ENCODE measurements around the gene RTRAF.

RTRAF gene

GRCh38 chr14:51989293-51990234 lies at the start of gene RTRAF:
RTRAF (plus strand) TSS chr14:51989546; CDS start chr14:51989640, 94 bp downstream.
- DNase-seq = peak; percentile 51 to 96 (median 87)

- no peak for DNase-seq
Measured at GRCh38 chr14:51939755-51940301, 49.5 kb upstream of the RTRAF start.

GRCh38 chr14:51942971-51943370 lies 46.4 kb upstream of the RTRAF start:
- DNase-seq = no peak

GRCh38 chr14:51950007-51950406 lies 39.3 kb upstream of the RTRAF start:
- no peak for DNase-seq

DNA sequence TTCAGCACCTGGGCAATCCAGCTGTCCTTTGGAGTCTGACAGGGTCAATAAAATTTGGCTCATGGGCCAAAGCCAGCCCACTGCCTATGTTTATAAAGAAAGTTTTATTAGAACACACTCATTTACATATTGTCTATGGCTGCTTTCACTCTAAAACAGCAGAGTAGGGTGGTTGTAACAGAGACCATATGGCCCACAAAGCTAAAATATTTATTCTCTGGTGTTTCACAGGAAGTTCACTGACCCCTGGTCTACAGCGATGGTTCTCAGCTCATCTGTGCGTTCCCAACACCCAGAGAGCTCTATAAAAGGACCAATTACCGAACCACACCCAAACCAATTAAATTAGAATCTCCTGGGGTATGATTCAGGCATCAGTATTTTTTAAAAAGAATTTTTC lies 37.7 kb upstream of the RTRAF start:
- no peak for DNase-seq

GRCh38 chr14:51954031-51954430 lies 35.3 kb upstream of the RTRAF start:
- DNase-seq = no peak

GRCh38 chr14:51954657-51955056 lies 34.7 kb upstream of the RTRAF start:
- no peak for DNase-seq

DNA sequence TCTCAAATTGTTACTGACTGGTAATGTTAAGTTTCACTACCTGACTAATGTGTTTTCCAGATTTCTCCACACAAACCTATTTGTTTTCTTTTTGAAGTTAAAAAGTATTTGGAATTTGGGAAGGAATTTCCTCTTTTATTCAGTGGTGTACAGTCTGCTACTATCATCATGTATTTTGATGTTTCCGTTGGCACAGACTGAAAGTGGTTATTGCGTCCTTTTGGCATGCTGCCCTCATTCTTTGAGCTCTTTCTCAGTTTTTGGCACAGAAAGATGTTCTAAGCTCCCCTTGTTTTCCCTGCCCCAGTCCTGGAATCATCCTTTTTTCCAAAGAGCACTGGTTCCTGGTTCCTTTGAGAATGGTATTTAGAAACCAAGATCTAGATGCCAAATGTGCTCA lies 31.4 kb upstream of the RTRAF start:
- no peak for DNase-seq

- DNase-seq = no peak
Measured at GRCh38 chr14:51959928-51960327, 29.4 kb upstream of the RTRAF start.

GRCh38 chr14:51960866-51961265 lies 28.5 kb upstream of the RTRAF start:
- DNase-seq = no peak

DNA sequence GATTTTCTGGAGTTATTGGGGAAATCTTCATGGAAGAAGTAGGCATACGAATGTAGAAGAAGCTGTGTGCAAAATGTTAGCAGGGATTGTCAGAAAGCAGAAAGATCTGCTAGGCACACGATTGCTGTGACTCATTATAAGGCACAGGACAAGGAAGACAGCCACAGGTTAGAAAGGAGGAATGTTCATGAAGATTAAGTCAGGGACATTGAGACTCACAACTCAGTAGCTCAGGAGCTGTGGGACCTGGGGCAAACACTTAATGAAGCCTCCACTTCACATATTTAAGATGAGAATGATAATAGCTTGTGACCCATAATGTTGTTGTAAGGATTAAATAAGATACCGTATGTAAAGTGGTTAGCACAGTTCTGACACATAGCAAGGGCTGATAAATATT lies 26.6 kb upstream of the RTRAF start:
- no peak for DNase-seq

GRCh38 chr14:51963286-51963685 lies 26.1 kb upstream of the RTRAF start:
- DNase-seq = no peak

DNA sequence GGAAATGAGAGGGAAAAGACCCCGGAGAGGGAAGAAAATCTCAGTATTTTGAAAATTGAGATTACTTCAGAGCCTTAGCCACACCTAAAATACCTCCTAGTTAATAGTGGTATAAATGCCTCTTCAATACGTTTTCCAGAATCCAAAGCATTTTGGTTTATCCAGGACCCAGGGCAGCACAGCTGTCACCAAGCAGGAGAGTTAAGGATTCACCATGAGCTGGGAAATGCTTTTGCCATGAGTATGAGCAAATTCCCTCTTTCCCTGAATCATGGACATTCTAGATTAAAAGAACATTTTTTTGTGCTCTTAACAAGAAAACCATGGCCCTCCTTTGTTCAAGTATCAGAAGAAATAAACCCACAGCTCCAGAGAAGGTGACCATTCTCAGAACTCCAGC lies 21.8 kb upstream of the RTRAF start:
- no peak for DNase-seq

DNA sequence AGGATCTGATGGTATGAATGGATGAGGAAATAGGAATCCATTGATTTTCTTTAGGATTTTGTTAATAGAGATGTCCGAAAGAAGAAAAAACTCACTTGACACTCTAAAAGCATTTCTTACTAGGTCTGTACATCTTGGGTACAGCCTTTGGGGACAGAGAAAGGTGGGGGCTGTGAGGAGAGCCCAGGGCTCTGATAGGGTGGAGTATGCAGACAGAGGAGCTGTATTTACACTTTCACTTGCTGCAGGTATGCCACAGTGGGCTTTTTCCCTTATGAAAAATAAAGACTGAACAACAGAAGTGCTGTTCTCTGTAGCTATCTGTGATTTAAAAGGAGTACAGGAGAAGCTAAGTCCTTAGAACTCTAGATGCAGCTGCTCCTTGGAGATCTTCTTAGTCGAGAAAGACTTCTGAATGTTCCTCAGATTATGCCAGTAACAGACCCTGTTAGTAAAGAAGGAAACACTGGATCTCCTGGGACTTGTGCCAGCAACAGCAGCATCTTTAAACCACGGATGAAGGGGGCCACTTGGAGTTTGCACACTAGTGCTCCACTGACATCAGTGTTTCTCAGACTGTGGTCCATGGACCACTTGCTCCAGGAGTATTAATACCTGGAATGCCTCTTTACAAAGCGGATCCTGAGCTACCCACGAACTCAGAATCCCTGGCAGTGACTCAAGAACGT lies 19.4 kb upstream of the RTRAF start:
- DNase-seq = no peak

DNA sequence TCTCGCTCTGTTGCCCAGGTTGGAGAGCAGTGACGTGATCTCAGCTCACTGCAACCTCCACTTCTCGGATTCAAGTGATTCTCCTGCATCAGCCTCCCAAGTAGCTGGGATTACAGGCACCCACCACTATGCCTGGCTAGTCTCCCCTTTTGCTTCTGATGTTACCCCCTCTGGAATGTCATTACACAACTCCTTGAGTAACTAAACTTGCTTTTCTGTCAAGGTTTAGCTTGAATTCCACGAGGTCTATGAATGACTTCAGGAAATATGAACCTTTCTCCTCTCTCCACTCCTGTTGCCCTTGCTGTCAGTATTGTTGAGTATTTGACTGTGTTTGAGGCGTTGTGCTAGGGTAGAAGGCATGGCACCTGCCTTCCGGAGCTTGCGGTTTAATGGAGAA lies 16.8 kb upstream of the RTRAF start:
- DNase-seq = no peak

GRCh38 chr14:51977075-51977474 lies 12.3 kb upstream of the RTRAF start:
- no peak for DNase-seq

- DNase-seq = no peak
Measured at GRCh38 chr14:51978681-51979085, 10.7 kb upstream of the RTRAF start.

- DNase-seq = peak in 54 of 56 donors; percentile 12 to 91 (median 55)
Measured at GRCh38 chr14:51979088-51979709, 10.1 kb upstream of the RTRAF start.

- no peak for DNase-seq
Measured at GRCh38 chr14:51981218-51981854, 8.0 kb upstream of the RTRAF start.

GRCh38 chr14:51988221-51988620 lies 1.1 kb upstream of the RTRAF start:
- DNase-seq = no peak

DNA sequence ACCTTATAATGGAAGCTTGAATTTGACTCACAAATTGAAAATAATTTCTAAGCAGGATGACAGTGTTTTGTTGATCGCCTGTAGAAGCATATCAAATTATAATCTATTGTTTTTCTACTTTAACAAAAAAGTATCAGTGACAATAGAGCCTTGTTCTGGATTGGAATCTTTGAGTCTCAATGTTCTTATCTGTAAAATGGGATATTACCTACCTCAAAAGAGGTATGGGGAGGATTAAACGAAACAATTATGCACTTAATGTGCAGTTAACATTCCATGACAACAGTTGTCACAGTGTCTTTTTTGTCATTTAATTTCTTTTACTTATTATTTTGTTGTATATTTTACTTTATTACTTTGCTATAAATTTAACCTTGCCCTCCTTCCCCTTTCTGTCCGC lies 1.1 kb downstream of the RTRAF start:
- DNase-seq = no peak

All from amygdala (tissue), 56 donors.